HEK293 (cell line): ENCODE data around the gene CDC42SE2.
A peak's percentile ranks its signal among the peaks of the same experiment; 100 is the strongest.

Source experiments
- KLF1 ChIP-seq: fragments of 450-650 bp; formaldehyde crosslinking; IDR thresholded peaks from 2 replicates; pipeline ENCODE4 v1.5.1; 2016; ENCODE audit warnings: missing biosample characterization, missing genetic modification characterization
- KLF10 ChIP-seq: fragments of 450-650 bp; IDR thresholded peaks from 2 replicates; pipeline ENCODE4 v1.5.1; 2018; ENCODE audit warnings: missing biosample characterization, mild to moderate bottlenecking, missing genetic modification characterization
- TRIM28 ChIP-seq: IDR thresholded peaks from 2 replicates; pipeline ENCODE4 v1.6.1; 2011; ENCODE audit warnings: low read length, control low read depth, borderline replicate concordance
- ZBTB20 ChIP-seq: fragments of 450-650 bp; formaldehyde crosslinking; IDR thresholded peaks from 2 replicates; pipeline ENCODE4 v1.5.1; 2016; ENCODE audit warnings: missing biosample characterization, missing genetic modification characterization
- ZFP3 ChIP-seq: fragments of 450-650 bp; formaldehyde crosslinking; IDR thresholded peaks from 2 replicates; pipeline ENCODE4 v1.5.1; 2016; ENCODE audit warnings: low read depth, missing biosample characterization, missing genetic modification characterization
- ZNF10 ChIP-seq: fragments of 450-650 bp; formaldehyde crosslinking; IDR thresholded peaks from 2 replicates; pipeline ENCODE4 v1.5.1; 2017; ENCODE audit warnings: missing biosample characterization, missing genetic modification characterization
- ZNF140 ChIP-seq: fragments of 450-650 bp; formaldehyde crosslinking; IDR thresholded peaks from 2 replicates; pipeline ENCODE4 v1.5.1; 2016; ENCODE audit warnings: missing biosample characterization, missing genetic modification characterization
- ZNF19 ChIP-seq: fragments of 450-650 bp; formaldehyde crosslinking; IDR thresholded peaks from 2 replicates; pipeline ENCODE4; 2016; ENCODE audit warnings: missing biosample characterization, missing genetic modification characterization, low read depth
- ZNF350 ChIP-seq: fragments of 450-650 bp; formaldehyde crosslinking; IDR thresholded peaks from 2 replicates; pipeline ENCODE4 v1.5.0; 2017; ENCODE audit warnings: missing biosample characterization, mild to moderate bottlenecking, missing genetic modification characterization
- ZNF626 ChIP-seq: fragments of 450-650 bp; sonication (Bioruptor Pico); formaldehyde crosslinking; IDR thresholded peaks from 2 replicates; pipeline ENCODE4 v1.5.1; 2018; ENCODE audit warnings: missing biosample characterization, missing genetic modification characterization, inconsistent platforms
- ZNF785 ChIP-seq: fragments of 450-650 bp; formaldehyde crosslinking; IDR thresholded peaks from 2 replicates; pipeline ENCODE4 v1.5.1; 2016; ENCODE audit warnings: missing biosample characterization, missing genetic modification characterization
- ZNF791 ChIP-seq: fragments of 450-650 bp; formaldehyde crosslinking; IDR thresholded peaks from 2 replicates; pipeline ENCODE4 v1.5.1; 2016; ENCODE audit warnings: missing biosample characterization, missing genetic modification characterization
- ZSCAN30 ChIP-seq: fragments of 450-650 bp; IDR thresholded peaks from 2 replicates; pipeline ENCODE4 v1.5.1; 2018; ENCODE audit warnings: missing biosample characterization, mild to moderate bottlenecking, missing genetic modification characterization, moderate library complexity
- TF ChIP-seq, protein P1 (sequence below): fragments of 450-650 bp; formaldehyde crosslinking; IDR thresholded peaks from 2 replicates; pipeline ENCODE4 v1.5.1; 2017; ENCODE audit warnings: missing biosample characterization, missing genetic modification characterization
- TF ChIP-seq, protein P2 (sequence below): fragments of 450-650 bp; formaldehyde crosslinking; IDR thresholded peaks from 2 replicates; pipeline ENCODE4 v1.5.1; 2016; ENCODE audit warnings: missing biosample characterization, missing genetic modification characterization
- TF ChIP-seq, protein P3 (sequence below): fragments of 450-650 bp; formaldehyde crosslinking; IDR thresholded peaks from 2 replicates; pipeline ENCODE4 v1.5.1; 2016; ENCODE audit warnings: missing biosample characterization, missing genetic modification characterization
- TF ChIP-seq, protein P4 (sequence below): fragments of 450-650 bp; formaldehyde crosslinking; IDR thresholded peaks from 2 replicates; pipeline ENCODE4 v1.5.1; 2017; ENCODE audit warnings: missing biosample characterization, mild to moderate bottlenecking, missing genetic modification characterization, moderate library complexity
- TF ChIP-seq, protein P5 (sequence below): fragments of 450-650 bp; formaldehyde crosslinking; IDR thresholded peaks from 2 replicates; pipeline ENCODE4 v1.5.1; 2016; ENCODE audit warnings: missing biosample characterization, missing genetic modification characterization, low read depth
- TF ChIP-seq, protein P6 (sequence below): fragments of 450-650 bp; formaldehyde crosslinking; IDR thresholded peaks from 2 replicates; pipeline ENCODE4 v1.5.1; 2017; ENCODE audit warnings: missing biosample characterization, missing genetic modification characterization
- TF ChIP-seq, protein P7 (sequence below): fragments of 450-650 bp; formaldehyde crosslinking; IDR thresholded peaks from 2 replicates; pipeline ENCODE4 v1.5.1; 2016; ENCODE audit warnings: missing biosample characterization, missing genetic modification characterization
- TF ChIP-seq, protein P8 (sequence below): fragments of 450-650 bp; formaldehyde crosslinking; IDR thresholded peaks from 2 replicates; pipeline ENCODE4 v1.5.0; 2017; ENCODE audit warnings: missing biosample characterization, missing genetic modification characterization, borderline replicate concordance
- TF ChIP-seq, protein P9 (sequence below): fragments of 450-650 bp; formaldehyde crosslinking; IDR thresholded peaks from 2 replicates; pipeline ENCODE4 v1.5.1; 2016; ENCODE audit warnings: missing biosample characterization, missing genetic modification characterization

The CDC42SE2 gene

DNA sequence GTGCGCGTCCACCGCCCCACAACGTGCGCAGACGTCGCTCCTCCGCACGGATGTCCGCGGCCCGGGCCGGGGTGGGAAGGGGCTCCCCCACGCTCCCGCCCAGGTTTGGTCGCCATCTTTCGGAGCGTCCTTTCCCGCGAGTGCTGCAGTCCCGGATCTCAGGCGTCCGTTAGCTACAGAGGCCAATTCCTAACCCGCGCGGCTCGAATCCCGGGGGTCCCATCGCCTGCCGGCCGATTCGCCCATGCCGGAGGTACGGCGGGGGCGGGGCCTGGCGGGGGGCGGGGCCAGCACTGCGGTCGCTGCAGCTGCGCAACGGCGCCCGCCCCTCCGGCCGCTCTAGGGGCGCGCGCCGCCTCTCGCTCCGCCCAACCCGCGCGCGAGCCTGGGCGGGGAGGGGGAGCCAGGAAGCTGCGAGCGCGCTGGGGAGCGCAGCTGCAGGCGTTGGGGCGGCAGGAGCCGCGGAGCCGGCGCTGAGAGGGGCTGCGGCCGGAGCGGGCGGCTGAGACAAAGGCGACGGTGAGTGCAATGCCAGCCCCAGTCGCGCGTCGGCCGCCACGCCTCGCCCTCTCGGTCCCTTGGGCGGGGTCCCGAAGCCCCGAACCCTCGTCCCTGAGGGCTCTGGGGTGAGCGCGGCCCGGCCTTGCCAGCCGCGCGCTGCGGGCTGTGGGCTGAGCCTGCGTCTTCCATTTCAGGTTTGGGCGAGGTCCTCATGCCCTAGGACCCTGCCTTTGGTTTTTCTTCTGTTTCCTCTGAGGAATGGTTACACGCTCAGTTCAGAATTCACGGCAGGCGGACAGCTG lies at the start of gene CDC42SE2 (continued):
- TF ChIP-seq, protein P1, sequence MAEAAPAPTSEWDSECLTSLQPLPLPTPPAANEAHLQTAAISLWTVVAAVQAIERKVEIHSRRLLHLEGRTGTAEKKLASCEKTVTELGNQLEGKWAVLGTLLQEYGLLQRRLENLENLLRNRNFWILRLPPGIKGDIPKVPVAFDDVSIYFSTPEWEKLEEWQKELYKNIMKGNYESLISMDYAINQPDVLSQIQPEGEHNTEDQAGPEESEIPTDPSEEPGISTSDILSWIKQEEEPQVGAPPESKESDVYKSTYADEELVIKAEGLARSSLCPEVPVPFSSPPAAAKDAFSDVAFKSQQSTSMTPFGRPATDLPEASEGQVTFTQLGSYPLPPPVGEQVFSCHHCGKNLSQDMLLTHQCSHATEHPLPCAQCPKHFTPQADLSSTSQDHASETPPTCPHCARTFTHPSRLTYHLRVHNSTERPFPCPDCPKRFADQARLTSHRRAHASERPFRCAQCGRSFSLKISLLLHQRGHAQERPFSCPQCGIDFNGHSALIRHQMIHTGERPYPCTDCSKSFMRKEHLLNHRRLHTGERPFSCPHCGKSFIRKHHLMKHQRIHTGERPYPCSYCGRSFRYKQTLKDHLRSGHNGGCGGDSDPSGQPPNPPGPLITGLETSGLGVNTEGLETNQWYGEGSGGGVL (tag by site-specific recombination) = peak; percentile 24; the same call in 1 of the 2 replicates
- TF ChIP-seq ZNF10 (tag by site-specific recombination) = no peak
- peak; percentile 26; the same call in 1 of the 2 replicates for TF ChIP-seq KLF1 (tag by site-specific recombination)
- TF ChIP-seq ZNF626 (tag by site-specific recombination) = no peak
- TF ChIP-seq, protein P2, sequence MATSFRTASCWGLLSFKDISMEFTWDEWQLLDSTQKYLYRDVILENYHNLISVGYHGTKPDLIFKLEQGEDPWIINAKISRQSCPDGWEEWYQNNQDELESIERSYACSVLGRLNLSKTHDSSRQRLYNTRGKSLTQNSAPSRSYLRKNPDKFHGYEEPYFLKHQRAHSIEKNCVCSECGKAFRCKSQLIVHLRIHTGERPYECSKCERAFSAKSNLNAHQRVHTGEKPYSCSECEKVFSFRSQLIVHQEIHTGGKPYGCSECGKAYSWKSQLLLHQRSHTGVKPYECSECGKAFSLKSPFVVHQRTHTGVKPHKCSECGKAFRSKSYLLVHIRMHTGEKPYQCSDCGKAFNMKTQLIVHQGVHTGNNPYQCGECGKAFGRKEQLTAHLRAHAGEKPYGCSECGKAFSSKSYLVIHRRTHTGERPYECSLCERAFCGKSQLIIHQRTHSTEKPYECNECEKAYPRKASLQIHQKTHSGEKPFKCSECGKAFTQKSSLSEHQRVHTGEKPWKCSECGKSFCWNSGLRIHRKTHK (tag by site-specific recombination) = no peak
- TF ChIP-seq ZSCAN30 = peak; percentile 84; the same call in 1 of the 2 replicates
- TF ChIP-seq, protein P3, sequence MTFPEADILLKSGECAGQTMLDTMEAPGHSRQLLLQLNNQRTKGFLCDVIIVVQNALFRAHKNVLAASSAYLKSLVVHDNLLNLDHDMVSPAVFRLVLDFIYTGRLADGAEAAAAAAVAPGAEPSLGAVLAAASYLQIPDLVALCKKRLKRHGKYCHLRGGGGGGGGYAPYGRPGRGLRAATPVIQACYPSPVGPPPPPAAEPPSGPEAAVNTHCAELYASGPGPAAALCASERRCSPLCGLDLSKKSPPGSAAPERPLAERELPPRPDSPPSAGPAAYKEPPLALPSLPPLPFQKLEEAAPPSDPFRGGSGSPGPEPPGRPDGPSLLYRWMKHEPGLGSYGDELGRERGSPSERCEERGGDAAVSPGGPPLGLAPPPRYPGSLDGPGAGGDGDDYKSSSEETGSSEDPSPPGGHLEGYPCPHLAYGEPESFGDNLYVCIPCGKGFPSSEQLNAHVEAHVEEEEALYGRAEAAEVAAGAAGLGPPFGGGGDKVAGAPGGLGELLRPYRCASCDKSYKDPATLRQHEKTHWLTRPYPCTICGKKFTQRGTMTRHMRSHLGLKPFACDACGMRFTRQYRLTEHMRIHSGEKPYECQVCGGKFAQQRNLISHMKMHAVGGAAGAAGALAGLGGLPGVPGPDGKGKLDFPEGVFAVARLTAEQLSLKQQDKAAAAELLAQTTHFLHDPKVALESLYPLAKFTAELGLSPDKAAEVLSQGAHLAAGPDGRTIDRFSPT (tag by site-specific recombination) = no peak
- no peak for TF ChIP-seq ZNF19
- no peak for TF ChIP-seq TRIM28
- TF ChIP-seq ZNF350 (tag by site-specific recombination) = no peak
- TF ChIP-seq ZFP3 = no peak
- TF ChIP-seq ZNF140 (tag by site-specific recombination) = no peak
- TF ChIP-seq, protein P4, sequence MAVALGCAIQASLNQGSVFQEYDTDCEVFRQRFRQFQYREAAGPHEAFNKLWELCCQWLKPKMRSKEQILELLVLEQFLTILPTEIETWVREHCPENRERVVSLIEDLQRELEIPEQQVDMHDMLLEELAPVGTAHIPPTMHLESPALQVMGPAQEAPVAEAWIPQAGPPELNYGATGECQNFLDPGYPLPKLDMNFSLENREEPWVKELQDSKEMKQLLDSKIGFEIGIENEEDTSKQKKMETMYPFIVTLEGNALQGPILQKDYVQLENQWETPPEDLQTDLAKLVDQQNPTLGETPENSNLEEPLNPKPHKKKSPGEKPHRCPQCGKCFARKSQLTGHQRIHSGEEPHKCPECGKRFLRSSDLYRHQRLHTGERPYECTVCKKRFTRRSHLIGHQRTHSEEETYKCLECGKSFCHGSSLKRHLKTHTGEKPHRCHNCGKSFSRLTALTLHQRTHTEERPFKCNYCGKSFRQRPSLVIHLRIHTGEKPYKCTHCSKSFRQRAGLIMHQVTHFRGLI = peak; percentile 52; the same call in 1 of the 2 replicates
- TF ChIP-seq, protein P5, sequence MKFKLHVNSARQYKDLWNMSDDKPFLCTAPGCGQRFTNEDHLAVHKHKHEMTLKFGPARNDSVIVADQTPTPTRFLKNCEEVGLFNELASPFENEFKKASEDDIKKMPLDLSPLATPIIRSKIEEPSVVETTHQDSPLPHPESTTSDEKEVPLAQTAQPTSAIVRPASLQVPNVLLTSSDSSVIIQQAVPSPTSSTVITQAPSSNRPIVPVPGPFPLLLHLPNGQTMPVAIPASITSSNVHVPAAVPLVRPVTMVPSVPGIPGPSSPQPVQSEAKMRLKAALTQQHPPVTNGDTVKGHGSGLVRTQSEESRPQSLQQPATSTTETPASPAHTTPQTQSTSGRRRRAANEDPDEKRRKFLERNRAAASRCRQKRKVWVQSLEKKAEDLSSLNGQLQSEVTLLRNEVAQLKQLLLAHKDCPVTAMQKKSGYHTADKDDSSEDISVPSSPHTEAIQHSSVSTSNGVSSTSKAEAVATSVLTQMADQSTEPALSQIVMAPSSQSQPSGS (tag by site-specific recombination) = no peak
- TF ChIP-seq, protein P6, sequence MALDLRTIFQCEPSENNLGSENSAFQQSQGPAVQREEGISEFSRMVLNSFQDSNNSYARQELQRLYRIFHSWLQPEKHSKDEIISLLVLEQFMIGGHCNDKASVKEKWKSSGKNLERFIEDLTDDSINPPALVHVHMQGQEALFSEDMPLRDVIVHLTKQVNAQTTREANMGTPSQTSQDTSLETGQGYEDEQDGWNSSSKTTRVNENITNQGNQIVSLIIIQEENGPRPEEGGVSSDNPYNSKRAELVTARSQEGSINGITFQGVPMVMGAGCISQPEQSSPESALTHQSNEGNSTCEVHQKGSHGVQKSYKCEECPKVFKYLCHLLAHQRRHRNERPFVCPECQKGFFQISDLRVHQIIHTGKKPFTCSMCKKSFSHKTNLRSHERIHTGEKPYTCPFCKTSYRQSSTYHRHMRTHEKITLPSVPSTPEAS = no peak
- TF ChIP-seq ZNF791 = no peak
- TF ChIP-seq, protein P7, sequence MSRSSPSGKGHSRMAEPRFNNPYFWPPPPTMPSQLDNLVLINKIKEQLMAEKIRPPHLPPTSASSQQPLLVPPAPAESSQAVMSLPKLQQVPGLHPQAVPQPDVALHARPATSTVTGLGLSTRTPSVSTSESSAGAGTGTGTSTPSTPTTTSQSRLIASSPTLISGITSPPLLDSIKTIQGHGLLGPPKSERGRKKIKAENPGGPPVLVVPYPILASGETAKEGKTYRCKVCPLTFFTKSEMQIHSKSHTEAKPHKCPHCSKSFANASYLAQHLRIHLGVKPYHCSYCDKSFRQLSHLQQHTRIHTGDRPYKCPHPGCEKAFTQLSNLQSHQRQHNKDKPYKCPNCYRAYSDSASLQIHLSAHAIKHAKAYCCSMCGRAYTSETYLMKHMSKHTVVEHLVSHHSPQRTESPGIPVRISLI (tag by site-specific recombination) = no peak
- no peak for TF ChIP-seq ZNF785
- TF ChIP-seq ZBTB20 (tag by site-specific recombination) = peak; percentile 85; the same call in 1 of the 2 replicates
- TF ChIP-seq, protein P8, sequence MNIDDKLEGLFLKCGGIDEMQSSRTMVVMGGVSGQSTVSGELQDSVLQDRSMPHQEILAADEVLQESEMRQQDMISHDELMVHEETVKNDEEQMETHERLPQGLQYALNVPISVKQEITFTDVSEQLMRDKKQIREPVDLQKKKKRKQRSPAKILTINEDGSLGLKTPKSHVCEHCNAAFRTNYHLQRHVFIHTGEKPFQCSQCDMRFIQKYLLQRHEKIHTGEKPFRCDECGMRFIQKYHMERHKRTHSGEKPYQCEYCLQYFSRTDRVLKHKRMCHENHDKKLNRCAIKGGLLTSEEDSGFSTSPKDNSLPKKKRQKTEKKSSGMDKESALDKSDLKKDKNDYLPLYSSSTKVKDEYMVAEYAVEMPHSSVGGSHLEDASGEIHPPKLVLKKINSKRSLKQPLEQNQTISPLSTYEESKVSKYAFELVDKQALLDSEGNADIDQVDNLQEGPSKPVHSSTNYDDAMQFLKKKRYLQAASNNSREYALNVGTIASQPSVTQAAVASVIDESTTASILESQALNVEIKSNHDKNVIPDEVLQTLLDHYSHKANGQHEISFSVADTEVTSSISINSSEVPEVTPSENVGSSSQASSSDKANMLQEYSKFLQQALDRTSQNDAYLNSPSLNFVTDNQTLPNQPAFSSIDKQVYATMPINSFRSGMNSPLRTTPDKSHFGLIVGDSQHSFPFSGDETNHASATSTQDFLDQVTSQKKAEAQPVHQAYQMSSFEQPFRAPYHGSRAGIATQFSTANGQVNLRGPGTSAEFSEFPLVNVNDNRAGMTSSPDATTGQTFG = no peak
- TF ChIP-seq, protein P9, sequence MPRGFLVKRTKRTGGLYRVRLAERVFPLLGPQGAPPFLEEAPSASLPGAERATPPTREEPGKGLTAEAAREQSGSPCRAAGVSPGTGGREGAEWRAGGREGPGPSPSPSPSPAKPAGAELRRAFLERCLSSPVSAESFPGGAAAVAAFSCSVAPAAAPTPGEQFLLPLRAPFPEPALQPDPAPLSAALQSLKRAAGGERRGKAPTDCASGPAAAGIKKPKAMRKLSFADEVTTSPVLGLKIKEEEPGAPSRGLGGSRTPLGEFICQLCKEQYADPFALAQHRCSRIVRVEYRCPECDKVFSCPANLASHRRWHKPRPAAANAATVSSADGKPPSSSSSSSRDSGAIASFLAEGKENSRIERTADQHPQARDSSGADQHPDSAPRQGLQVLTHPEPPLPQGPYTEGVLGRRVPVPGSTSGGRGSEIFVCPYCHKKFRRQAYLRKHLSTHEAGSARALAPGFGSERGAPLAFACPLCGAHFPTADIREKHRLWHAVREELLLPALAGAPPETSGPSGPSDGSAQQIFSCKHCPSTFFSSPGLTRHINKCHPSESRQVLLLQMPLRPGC = no peak
- TF ChIP-seq KLF10 (tag by site-specific recombination) = peak; percentile 85
